Measurements from ENCODE around the gene PLXNA4.

DNA sequence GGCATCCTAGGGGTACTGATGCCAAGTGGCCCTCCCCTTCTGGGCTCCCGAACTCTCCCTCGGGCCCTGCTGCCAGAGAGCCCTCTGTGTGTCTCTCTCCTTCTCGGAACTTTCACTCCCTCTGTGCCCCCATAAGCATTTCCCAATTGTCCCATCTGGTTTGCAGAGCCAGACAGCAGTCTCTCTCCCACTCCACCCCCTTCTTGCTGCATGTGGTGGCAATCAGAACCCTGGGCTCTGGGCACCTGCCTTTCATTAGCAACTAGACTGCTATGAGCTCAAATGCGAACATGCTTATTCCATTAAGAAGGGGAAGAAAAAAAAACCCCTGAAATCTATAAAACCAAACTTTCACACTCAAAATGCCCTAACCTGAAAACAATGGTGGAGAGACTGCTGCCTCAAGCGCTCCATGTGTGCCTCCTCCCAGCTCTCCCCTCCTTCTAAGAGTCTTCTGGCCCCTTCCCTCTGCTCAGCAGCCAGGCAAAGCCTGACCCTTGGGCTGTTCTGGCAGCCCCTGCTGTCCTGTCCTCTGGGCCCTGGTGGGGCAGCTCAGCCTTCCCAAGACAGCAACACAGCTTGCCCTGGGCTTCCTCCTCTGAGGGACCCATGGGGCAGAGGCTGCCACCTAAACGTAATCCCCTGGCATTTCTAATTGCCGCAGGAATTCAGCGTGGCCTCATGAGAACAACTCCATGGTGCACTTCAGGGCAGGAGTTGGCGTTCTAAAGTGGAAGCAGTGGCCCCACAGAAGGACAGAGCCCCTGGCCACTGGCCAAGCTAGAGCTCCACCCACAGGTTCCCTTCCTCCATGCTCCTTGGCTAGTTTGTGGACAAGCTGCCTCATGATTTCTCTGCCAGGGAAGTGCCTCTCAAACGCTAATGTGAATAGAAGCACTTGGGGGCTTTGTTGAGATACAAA is 415.4 kb downstream of the PLXNA4 start:
- no peak for TF ChIP-seq TAF1 (IDR thresholded peaks at IDR 0.05; ENCODE audit: borderline replicate concordance, insufficient read depth, low read length)
- TF ChIP-seq POLR2AphosphoS5 (IDR thresholded peaks at IDR 0.05; ENCODE audit: low read depth, low read length), result no peak
- TF ChIP-seq, protein P1, sequence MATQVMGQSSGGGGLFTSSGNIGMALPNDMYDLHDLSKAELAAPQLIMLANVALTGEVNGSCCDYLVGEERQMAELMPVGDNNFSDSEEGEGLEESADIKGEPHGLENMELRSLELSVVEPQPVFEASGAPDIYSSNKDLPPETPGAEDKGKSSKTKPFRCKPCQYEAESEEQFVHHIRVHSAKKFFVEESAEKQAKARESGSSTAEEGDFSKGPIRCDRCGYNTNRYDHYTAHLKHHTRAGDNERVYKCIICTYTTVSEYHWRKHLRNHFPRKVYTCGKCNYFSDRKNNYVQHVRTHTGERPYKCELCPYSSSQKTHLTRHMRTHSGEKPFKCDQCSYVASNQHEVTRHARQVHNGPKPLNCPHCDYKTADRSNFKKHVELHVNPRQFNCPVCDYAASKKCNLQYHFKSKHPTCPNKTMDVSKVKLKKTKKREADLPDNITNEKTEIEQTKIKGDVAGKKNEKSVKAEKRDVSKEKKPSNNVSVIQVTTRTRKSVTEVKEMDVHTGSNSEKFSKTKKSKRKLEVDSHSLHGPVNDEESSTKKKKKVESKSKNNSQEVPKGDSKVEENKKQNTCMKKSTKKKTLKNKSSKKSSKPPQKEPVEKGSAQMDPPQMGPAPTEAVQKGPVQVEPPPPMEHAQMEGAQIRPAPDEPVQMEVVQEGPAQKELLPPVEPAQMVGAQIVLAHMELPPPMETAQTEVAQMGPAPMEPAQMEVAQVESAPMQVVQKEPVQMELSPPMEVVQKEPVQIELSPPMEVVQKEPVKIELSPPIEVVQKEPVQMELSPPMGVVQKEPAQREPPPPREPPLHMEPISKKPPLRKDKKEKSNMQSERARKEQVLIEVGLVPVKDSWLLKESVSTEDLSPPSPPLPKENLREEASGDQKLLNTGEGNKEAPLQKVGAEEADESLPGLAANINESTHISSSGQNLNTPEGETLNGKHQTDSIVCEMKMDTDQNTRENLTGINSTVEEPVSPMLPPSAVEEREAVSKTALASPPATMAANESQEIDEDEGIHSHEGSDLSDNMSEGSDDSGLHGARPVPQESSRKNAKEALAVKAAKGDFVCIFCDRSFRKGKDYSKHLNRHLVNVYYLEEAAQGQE (IDR thresholded peaks at IDR 0.05; ENCODE audit: insufficient read depth in 1 of 2, low read depth in 2 of 2, low read length in 2 of 2), result no peak
- TF ChIP-seq SIN3A (IDR thresholded peaks at IDR 0.05; ENCODE audit: borderline replicate concordance, insufficient read depth, low read length), result no peak
